A549 (cell line): ENCODE measurements around the gene TMEM223. TPM values are rescaled to one million over a fixed set of nuclear protein-coding genes. Genes with fewer than 3 reads are reported as not detected.
A peak's percentile ranks its signal among the peaks of the same experiment; 100 is the strongest.
"Not testable (repeated sequence)": the region's sequence is repeated elsewhere in the genome, so short reads cannot be mapped to it uniquely, and the experiment has no call there.

ENCODE experiments used
- ATAC-seq, 2 experiments: fragments of 200-7000 bp in 1 of 2; fragments of >200 bp in 1 of 2; cut with Nextera tagmentation in 1 of 2; cut with Tn5 transposase in 1 of 2; 3 replicates each; pipeline versions ENCODE4 v1.8.0 to v1.9.1; 2018 to 2020; ENCODE audit warnings: mild to moderate bottlenecking in 1 of 2, moderate library complexity in 1 of 2
- CTCF ChIA-PET: fragments of 300-600 bp; sonication (Branson Sonifier 250); formaldehyde crosslinking; extraction: SDS; loops from one replicate; lab custom pipeline; 2021; ENCODE audit warnings: antibody characterized with exemption, inconsistent platforms; lab: Yijun Ruan, JAX
- POLR2A ChIA-PET: fragments of 350-600 bp; formaldehyde crosslinking; extraction: SDS; loops from one replicate; lab custom pipeline; 2021; ENCODE audit warnings: antibody characterized with exemption, inconsistent platforms; lab: Yijun Ruan, JAX
- DNase-seq, 2 experiments: peaks; one replicate each; pipeline versions ENCODE4 v3.0.0 to v3.0.0-alpha.2; 2011 to 2016; ENCODE audit warnings: low read depth in 1 of 2, low spot score in 1 of 2
- FAIRE-seq: peaks from 2 replicates; lab custom pipeline; 2011; peaks lifted over from hg19 to GRCh38; lab: Jason Lieb, UNC
- H3K27ac ChIP-seq, 2 experiments: fragments of >200 bp; sonication (Bioruptor Twin); formaldehyde crosslinking; 3 replicates each; pipeline ENCODE4 v1.5.1; 2016 to 2017
- H3K4me1 ChIP-seq: fragments of >200 bp; sonication (Bioruptor Twin); formaldehyde crosslinking; 3 replicates; pipeline ENCODE4 v1.6.1; 2016
- H3K4me2 ChIP-seq: fragments of >200 bp; sonication (Bioruptor Twin); formaldehyde crosslinking; 3 replicates; pipeline ENCODE4 v1.6.1; 2016
- H3K4me3 ChIP-seq: fragments of >200 bp; sonication (Bioruptor Twin); formaldehyde crosslinking; 3 replicates; pipeline ENCODE4 v1.5.1; 2016
- H3K9me3 ChIP-seq: fragments of >200 bp; sonication (Bioruptor Twin); formaldehyde crosslinking; 3 replicates; pipeline ENCODE4 v1.6.1; 2016
- CEBPB ChIP-seq, 2 experiments: fragments of >200 bp in 1 of 2; sonication (Bioruptor Twin) in 1 of 2; formaldehyde crosslinking in 1 of 2; IDR thresholded peaks; 2 replicates each; pipeline ENCODE4 v1.6.1; 2012 to 2016
- EP300 ChIP-seq, 2 experiments: fragments of >200 bp; sonication (Bioruptor Twin); formaldehyde crosslinking; IDR thresholded peaks; 2 replicates in 1 of 2; 3 replicates in 1 of 2; pipeline ENCODE4 v1.6.1; 2016 to 2017
- FOSL2 ChIP-seq, 2 experiments: fragments of 450-650 bp in 1 of 2; fragments of >200 bp in 1 of 2; sonication (Bioruptor Twin) in 1 of 2; formaldehyde crosslinking; IDR thresholded peaks; 2 replicates each; pipeline versions ENCODE4 v1.5.0 to v1.6.1; 2016 to 2020; ENCODE audit warnings: mild to moderate bottlenecking in 1 of 2, moderate library complexity in 1 of 2
- GATA3 ChIP-seq: IDR thresholded peaks from 2 replicates; pipeline ENCODE4 v1.6.1; 2012; ENCODE audit warnings: borderline replicate concordance
- HDAC2 ChIP-seq: fragments of 200-600 bp; sonication (generic); IDR thresholded peaks from 2 replicates; pipeline ENCODE4 v1.6.1; 2016
- HEYL ChIP-seq: fragments of 250-450 bp; sonication (Bioruptor Pico); IDR thresholded peaks from 2 replicates; pipeline ENCODE4 v1.8.0; 2021; ENCODE audit warnings: mild to moderate bottlenecking, moderate library complexity
- HOXA7 ChIP-seq: fragments of 250-450 bp; sonication (Bioruptor Pico); IDR thresholded peaks from 2 replicates; pipeline ENCODE4 v1.5.0; 2020; ENCODE audit warnings: mild to moderate bottlenecking, moderate library complexity
- JUN ChIP-seq, 2 experiments: fragments of >200 bp; sonication (Bioruptor Twin); formaldehyde crosslinking; IDR thresholded peaks; 2 replicates in 1 of 2; 3 replicates in 1 of 2; pipeline ENCODE4 v1.6.1; 2016 to 2017
- KDM1A ChIP-seq: fragments of 200-600 bp; sonication (generic); IDR thresholded peaks from 2 replicates; pipeline ENCODE4 v1.6.1; 2016; ENCODE audit warnings: low read depth, mild to moderate bottlenecking
- KDM5A ChIP-seq: fragments of 200-600 bp; sonication (generic); IDR thresholded peaks from 2 replicates; pipeline ENCODE4 v1.6.1; 2016; ENCODE audit warnings: antibody characterized with exemption, mild to moderate bottlenecking
- MAFK ChIP-seq: fragments of 450-650 bp; IDR thresholded peaks from 2 replicates; pipeline ENCODE4 v1.6.1; 2014; ENCODE audit not compliant: partially characterized antibody
- PHF8 ChIP-seq: fragments of 200-600 bp; sonication (generic); IDR thresholded peaks from 2 replicates; pipeline ENCODE4 v1.6.1; 2016; ENCODE audit warnings: low read depth, mild to moderate bottlenecking, antibody characterized with exemption, moderate library complexity, borderline replicate concordance
- POLR2A ChIP-seq: IDR thresholded peaks from 2 replicates; pipeline ENCODE4 v1.6.1; 2012; ENCODE audit warnings: mild to moderate bottlenecking, low read length
- RFX5 ChIP-seq: fragments of 450-650 bp; IDR thresholded peaks from 2 replicates; pipeline ENCODE4 v1.7.1; 2014; ENCODE audit warnings: antibody characterized with exemption, mild to moderate bottlenecking, moderate library complexity
- RNF2 ChIP-seq: fragments of 200-600 bp; sonication (generic); IDR thresholded peaks from 2 replicates; pipeline ENCODE4 v1.6.1; 2016; ENCODE audit warnings: low read depth, mild to moderate bottlenecking, antibody characterized with exemption, moderate library complexity, borderline replicate concordance
- SMC3 ChIP-seq: fragments of >200 bp; sonication (Bioruptor Twin); formaldehyde crosslinking; IDR thresholded peaks from 3 replicates; pipeline ENCODE4 v1.6.1; 2018; ENCODE audit warnings: inconsistent platforms
- SREBF2 ChIP-seq: fragments of 450-650 bp; IDR thresholded peaks from 2 replicates; pipeline ENCODE4 v1.6.1; 2014; ENCODE audit warnings: mild to moderate bottlenecking, moderate library complexity
- ZC3H11A ChIP-seq: fragments of 450-650 bp; IDR thresholded peaks from 2 replicates; pipeline ENCODE4 v1.6.1; 2014; ENCODE audit warnings: antibody characterized with exemption, mild to moderate bottlenecking
- WGBS: methylation state at CpG from one replicate; pipeline ENCODE4 v1.1.6; 2017; ENCODE audit errors: missing lambda C conversion rate; 5-methylcytosine and 5-hydroxymethylcytosine counted together
- polyA plus RNA-seq, 4 experiments: library from polyadenylated mRNA; depleted of rRNA in 3 of 4; stranded (reverse); fragments of >200 nt; fragmentation: RNase III in 1 of 4; extraction: RNeasy Plus Mini Kit Qiagen cat#74134 plus additional on column Dnase treatment in 1 of 4; gene quantifications; 2 replicates in 3 of 4; 3 replicates in 1 of 4; pipeline ENCODE4 v1.2.3, GENCODE V29; 2011 to 2017
- TF ChIP-seq, protein P1 (sequence below): fragments of >200 bp; sonication (Bioruptor Twin); formaldehyde crosslinking; IDR thresholded peaks from 3 replicates; pipeline ENCODE4 v1.6.1; 2016
- TF ChIP-seq, protein P2 (sequence below): fragments of 450-650 bp; IDR thresholded peaks from 2 replicates; pipeline ENCODE4 v1.6.1; 2014; ENCODE audit warnings: antibody characterized with exemption
- TF ChIP-seq, protein P3 (sequence below): IDR thresholded peaks from 2 replicates; pipeline ENCODE4 v1.6.1; 2012
- TF ChIP-seq, protein P4 (sequence below): fragments of >200 bp; sonication (Bioruptor Twin); formaldehyde crosslinking; IDR thresholded peaks from 2 replicates; pipeline ENCODE4 v1.6.1; 2016

The TMEM223 gene
- polyA plus RNA-seq, 2 of the 4 experiments (the other 2 are of a cell fraction) = 23.5 to 26.5 TPM

DNA sequence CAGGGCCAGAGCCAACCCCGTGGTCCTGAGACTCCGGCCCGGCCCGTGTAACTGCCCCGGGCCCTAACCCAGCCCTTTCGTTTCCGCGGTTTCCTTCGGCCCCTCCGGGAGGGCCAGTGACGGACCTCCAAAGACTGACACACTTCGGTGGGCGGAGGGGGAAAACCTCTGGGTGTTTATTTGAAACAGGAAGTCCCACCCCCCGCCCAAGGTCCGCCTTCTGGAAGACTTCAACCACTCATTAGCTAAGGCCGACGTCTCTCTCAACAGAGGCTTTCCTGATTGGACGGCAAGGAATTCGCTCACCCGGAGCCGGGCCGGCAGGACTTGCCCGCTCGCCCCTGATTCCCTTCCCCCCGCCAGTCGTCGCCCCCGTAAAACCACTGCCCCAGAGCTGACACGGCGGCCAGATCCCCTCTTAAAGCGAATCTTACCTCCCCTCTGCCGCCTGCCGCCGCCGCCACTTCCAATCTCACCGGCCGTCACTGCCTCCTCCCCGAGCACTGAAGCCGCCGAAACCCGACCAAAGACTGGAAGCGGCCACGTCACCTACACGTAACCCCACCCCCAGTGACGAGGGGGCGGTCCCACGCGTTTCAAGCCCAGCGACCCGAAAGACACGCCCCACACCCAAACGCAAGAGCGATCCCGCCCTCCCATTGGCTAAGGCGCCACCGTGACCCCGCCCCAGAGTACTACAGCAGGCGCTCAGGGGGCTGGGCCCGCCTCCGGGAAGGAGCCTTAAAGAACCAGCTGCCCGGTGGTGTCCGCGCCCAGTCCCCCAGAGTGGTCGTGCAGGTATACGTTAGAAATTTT is 39.9 kb upstream of the TMEM223 start, which contains the start of gene STX5:
Gene STX5, minus strand, starts transcription at position 532 of the 816 bp plus-strand sequence. CDS start 808 bp downstream, outside the sequence.
- ATAC-seq (peak; percentile 89 to 94), FAIRE-seq (no peak)
- H3K4me3 ChIP-seq = peak within 1 kb of the TSS; percentile 85
- CTCF ChIA-PET = interaction anchor here (0.6 to 3.0 kb wide), 6 partner anchors 45 to 437 kb away, joined by 3 to 16 read pairs (median 4); partner anchors contain the start of genes TMEM179B and ZBTB3
- WGBS = 2% methylated on average over 23 of the region's 65 CpGs
- H3K27ac ChIP-seq = peak within 1 kb of the TSS; percentile 91 to 94
- no peaks in the 10 kb centered on the region for H3K9me3 ChIP-seq
- POLR2A ChIA-PET = interaction anchor here (0.6 to 2.2 kb wide), 15 partner anchors 9 to 210 kb away, joined by 3 to 52 read pairs (median 6); partner anchors contain the start of genes B3GAT3, HNRNPUL2, SLC3A2 and TMEM179B
- TF ChIP-seq, protein P1, sequence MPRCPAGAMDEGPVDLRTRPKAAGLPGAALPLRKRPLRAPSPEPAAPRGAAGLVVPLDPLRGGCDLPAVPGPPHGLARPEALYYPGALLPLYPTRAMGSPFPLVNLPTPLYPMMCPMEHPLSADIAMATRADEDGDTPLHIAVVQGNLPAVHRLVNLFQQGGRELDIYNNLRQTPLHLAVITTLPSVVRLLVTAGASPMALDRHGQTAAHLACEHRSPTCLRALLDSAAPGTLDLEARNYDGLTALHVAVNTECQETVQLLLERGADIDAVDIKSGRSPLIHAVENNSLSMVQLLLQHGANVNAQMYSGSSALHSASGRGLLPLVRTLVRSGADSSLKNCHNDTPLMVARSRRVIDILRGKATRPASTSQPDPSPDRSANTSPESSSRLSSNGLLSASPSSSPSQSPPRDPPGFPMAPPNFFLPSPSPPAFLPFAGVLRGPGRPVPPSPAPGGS = peak; percentile 34; the same call in 1 of the 3 replicates
- TF ChIP-seq, protein P2, sequence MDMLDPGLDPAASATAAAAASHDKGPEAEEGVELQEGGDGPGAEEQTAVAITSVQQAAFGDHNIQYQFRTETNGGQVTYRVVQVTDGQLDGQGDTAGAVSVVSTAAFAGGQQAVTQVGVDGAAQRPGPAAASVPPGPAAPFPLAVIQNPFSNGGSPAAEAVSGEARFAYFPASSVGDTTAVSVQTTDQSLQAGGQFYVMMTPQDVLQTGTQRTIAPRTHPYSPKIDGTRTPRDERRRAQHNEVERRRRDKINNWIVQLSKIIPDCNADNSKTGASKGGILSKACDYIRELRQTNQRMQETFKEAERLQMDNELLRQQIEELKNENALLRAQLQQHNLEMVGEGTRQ = peak; percentile 81
- TF ChIP-seq HOXA7 (no peak), PHF8 (peak; percentile 65), POLR2A (peak; percentile 37), ZC3H11A (no peak), RNF2 (no peak), JUN (IDR thresholded peaks at IDR 0.05) (peak; percentile 16 to 81; a peak in 2 of 5 replicates), KDM1A (no peak)
- TF ChIP-seq, protein P3, sequence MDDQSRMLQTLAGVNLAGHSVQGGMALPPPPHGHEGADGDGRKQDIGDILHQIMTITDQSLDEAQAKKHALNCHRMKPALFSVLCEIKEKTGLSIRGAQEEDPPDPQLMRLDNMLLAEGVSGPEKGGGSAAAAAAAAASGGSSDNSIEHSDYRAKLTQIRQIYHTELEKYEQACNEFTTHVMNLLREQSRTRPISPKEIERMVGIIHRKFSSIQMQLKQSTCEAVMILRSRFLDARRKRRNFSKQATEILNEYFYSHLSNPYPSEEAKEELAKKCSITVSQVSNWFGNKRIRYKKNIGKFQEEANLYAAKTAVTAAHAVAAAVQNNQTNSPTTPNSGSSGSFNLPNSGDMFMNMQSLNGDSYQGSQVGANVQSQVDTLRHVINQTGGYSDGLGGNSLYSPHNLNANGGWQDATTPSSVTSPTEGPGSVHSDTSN = peak; percentile 99
- TF ChIP-seq, all 56 proteins: peak for 6
- Histone ChIP-seq H3K4me1 (peaks cover 18% of the 10 kb centered on the region), H3K4me2 (peak within 1 kb of the TSS; percentile 96)
- peak; percentile 98 to 99 for DNase-seq

DNA sequence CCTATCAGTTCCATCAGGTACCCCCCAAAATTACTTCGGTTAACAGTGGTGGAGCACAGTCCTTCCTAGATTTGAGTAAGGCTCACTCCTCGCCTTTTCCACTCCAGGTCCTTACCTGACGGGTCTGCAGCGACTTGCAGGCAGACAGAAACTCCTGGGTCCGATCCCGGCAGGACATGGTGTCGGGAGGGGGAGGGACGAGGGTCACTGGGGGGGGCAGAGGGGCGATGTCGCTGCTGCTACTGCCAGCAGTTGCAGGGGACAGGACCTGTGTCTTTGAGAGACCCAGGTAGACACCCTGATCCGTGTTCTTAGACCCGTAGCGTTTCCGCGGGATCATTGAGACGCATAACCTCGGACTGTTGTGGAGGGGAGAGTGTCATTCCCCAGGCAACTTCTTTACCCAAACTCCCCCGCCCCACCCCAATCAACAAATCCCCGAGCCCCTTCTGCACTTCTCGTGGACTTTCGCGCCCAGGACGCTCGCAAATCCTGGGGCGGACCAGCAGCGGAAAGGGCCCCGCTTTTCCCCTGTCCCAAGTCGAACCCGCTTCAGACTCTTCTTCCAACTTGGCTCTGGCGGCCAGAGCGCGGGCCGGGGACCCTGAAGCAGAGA is 39.2 kb upstream of the TMEM223 start:
- FAIRE-seq (no peak), ATAC-seq (peak in 1 of 2 experiments; percentile 13; a peak in 2 of 6 replicates), DNase-seq (no peak)
- Histone ChIP-seq H3K4me2 (peak overlapping the region; percentile 96), H3K27ac (peak overlapping the region; percentile 91 to 94), H3K4me1 (peaks cover 18% of the 10 kb centered on the region), H3K9me3 (no peaks in the 10 kb centered on the region), H3K4me3 (peak overlapping the region; percentile 85)
- WGBS = 11% methylated on average over 16 of the region's 33 CpGs
- TF ChIP-seq, protein P2 = no peak
- TF ChIP-seq SREBF2 (no peak), GATA3 (no peak), HDAC2 (no peak), HEYL (no peak), RNF2 (no peak), FOSL2 (IDR thresholded peaks at IDR 0.05) (no peak), FOSL2 (CRISPR knock-in tag; IDR thresholded peaks at IDR 0.05) (no peak), MAFK (no peak), KDM5A (no peak), RFX5 (no peak), POLR2A (no peak), CEBPB (IDR thresholded peaks at IDR 0.05) (no peak), SMC3 (no peak), EP300 (IDR thresholded peaks at IDR 0.05) (no peak)
- TF ChIP-seq, protein P4, sequence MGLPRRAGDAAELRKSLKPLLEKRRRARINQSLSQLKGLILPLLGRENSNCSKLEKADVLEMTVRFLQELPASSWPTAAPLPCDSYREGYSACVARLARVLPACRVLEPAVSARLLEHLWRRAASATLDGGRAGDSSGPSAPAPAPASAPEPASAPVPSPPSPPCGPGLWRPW = no peak
- CTCF ChIA-PET = interaction anchor here (1.0 to 3.0 kb wide), 2 partner anchors 44 kb away, joined by 4 to 16 read pairs; partner anchors contain the start of gene TMEM179B
- POLR2A ChIA-PET = interaction anchor here (0.6 to 2.2 kb wide), 12 partner anchors 10 to 122 kb away, joined by 3 to 52 read pairs (median 6); partner anchors contain the start of genes HNRNPUL2, SLC3A2, TMEM179B and ZBTB3

DNA sequence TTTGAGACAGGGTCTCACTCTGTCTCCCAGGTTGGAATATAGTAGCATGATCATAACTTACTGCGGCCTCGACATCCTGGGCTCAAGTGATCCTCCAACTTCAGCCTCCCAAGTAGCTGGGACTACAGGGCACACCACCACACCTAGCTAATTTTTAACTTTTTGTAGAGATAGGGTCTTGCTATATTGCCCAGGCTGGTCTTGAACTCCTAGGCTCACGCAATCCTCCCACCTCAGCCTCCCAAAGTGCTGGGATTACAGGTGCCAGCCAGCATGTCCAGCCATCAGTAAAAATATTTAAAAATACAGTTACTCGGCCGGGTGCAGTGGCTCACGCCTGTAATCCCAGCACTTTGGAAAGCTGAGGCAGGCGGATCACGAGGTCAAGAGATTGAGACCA is 36.3 kb upstream of the TMEM223 start:
- H3K9me3 ChIP-seq, FAIRE-seq, ATAC-seq, DNase-seq, H3K27ac ChIP-seq, H3K4me3 ChIP-seq, H3K4me2 ChIP-seq: not testable (repeated sequence)
- CTCF ChIA-PET = interaction anchor here (1.0 to 4.2 kb wide), 6 partner anchors 12 to 56 kb away, joined by 3 to 17 read pairs (median 6); partner anchors contain the start of gene NXF1
- peaks cover 13% of the 10 kb centered on the region for H3K4me1 ChIP-seq
- 94% methylated on average over 8 of the region's 8 CpGs for WGBS
- POLR2A ChIA-PET = interaction anchor here (1.2 to 2.1 kb wide), 2 partner anchors 21 to 75 kb away, joined by 3 to 11 read pairs; no protein-coding TSS in a partner anchor
